Ishikawa (cell line): ENCODE measurements around the gene FOXN4.

Source experiments
- CEBPB ChIP-seq: IDR thresholded peaks from 2 replicates; pipeline ENCODE4 v1.6.1; 2012
- CREB1 ChIP-seq: IDR thresholded peaks from 2 replicates; pipeline ENCODE4 v1.6.1; 2012; ENCODE audit warnings: low read depth
- EGR1 ChIP-seq: IDR thresholded peaks from 2 replicates; pipeline ENCODE4 v1.6.1; 2012
- EP300 ChIP-seq: IDR thresholded peaks from 2 replicates; pipeline ENCODE4 v1.6.1; 2012; ENCODE audit warnings: borderline replicate concordance
- FOXM1 ChIP-seq: IDR thresholded peaks from 2 replicates; pipeline ENCODE4 v1.6.1; 2012; ENCODE audit warnings: low read depth, borderline replicate concordance
- NFIC ChIP-seq: IDR thresholded peaks from 2 replicates; pipeline ENCODE4 v1.6.1; 2012
- RAD21 ChIP-seq: IDR thresholded peaks from 2 replicates; pipeline ENCODE4 v1.6.1; 2012; ENCODE audit warnings: low read depth
- TAF1 ChIP-seq: IDR thresholded peaks from 2 replicates; pipeline ENCODE4 v1.6.1; 2012; ENCODE audit warnings: low read depth, mild to moderate bottlenecking
- TCF12 ChIP-seq: IDR thresholded peaks from 2 replicates; pipeline ENCODE4 v1.6.1; 2012; ENCODE audit warnings: low read depth
- TEAD4 ChIP-seq: IDR thresholded peaks from 2 replicates; pipeline ENCODE4 v1.6.1; 2012
- YY1 ChIP-seq: IDR thresholded peaks from 2 replicates; pipeline ENCODE4 v1.6.1; 2012; ENCODE audit warnings: low read depth
- ZBTB7A ChIP-seq: IDR thresholded peaks from 2 replicates; pipeline ENCODE4 v1.6.1; 2012; ENCODE audit warnings: low read depth
- TF ChIP-seq, protein P1 (sequence below): IDR thresholded peaks from 2 replicates; pipeline ENCODE4 v1.6.1; 2012
- TF ChIP-seq, protein P2 (sequence below): IDR thresholded peaks from 2 replicates; pipeline ENCODE4 v1.6.1; 2012
- TF ChIP-seq, protein P3 (sequence below): IDR thresholded peaks from 2 replicates; pipeline ENCODE4 v1.6.1; 2012; ENCODE audit warnings: low read depth, mild to moderate bottlenecking

Gene FOXN4

DNA sequence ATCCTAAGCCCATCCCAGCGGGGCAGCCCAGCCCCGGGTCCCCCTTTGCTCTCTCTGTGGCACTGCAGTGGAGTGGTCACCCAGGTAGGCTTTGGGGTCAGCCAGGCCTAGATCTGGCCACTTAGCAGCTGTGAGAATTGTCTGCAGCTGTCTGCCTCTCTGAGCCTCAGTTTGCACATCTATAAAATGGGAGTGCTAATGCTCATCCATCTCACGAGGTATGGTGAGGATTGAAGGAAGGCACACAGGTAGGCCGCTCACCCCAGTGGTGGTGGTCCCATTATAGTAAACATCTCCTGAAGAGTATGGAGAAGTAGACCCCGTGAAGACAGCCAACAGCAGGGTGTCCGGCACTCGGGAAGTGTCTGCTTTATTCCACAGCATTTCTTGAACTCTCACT lies 9.2 kb downstream of the FOXN4 start:
- TF ChIP-seq, protein P1, sequence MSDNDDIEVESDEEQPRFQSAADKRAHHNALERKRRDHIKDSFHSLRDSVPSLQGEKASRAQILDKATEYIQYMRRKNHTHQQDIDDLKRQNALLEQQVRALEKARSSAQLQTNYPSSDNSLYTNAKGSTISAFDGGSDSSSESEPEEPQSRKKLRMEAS: no peak
- no peak for TF ChIP-seq EGR1
- no peak for TF ChIP-seq TEAD4
- TF ChIP-seq, protein P2, sequence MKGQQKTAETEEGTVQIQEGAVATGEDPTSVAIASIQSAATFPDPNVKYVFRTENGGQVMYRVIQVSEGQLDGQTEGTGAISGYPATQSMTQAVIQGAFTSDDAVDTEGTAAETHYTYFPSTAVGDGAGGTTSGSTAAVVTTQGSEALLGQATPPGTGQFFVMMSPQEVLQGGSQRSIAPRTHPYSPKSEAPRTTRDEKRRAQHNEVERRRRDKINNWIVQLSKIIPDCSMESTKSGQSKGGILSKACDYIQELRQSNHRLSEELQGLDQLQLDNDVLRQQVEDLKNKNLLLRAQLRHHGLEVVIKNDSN: no peak

DNA sequence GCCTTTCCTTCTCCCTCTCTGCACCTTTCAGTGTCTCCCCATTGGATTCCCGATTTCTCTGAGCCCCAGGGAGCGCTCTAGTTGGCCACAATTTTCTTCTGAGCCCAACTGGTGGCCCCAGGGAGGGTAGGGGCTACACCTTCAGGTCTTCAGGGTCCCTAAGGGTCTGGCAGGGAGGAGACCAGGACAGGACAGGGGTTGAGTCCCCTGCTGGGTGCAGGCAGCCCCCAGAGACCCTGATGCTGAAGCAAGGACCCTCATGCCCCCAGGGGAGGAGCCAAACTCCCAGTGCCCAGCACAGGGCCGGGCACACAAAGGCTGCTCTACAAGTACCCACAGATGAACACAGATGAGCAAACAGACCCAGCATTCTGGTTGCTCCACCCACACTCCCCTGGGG lies 12.7 kb downstream of the FOXN4 start:
- no peak for TF ChIP-seq RAD21
- TF ChIP-seq TCF12: no peak
- TF ChIP-seq, protein P2: no peak

DNA sequence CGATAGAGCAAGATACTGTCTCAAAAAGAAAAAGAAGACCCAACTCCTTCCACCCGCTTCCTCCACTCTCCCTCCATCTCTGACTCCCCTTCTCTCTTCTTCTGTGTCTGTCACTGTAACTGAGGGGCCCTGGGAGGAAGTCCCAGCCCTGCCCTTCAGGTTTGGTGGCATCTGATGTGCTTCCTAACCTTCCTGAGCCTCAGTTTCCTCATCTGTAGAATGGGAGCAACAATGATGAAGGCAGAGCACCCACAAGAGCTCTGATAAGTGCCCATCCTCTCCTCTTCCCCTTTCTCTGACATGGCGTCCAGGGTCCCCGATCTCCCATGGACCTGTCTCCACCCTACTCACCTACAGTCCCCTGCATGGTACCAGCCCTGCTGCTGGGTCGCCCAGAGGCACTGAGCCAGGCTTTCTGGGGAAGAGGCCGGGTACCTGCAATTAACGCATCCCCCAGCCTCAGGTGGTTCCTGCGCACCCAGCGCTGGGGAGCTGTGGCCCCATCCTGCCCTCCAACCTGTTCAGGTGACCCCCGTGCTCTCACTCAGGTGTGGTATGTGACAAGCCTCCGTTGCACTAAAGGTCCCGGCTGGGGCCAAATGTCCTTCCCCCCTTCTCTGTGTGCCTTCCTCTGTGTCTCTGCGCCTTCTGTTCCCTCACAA lies 13.2 kb downstream of the FOXN4 start:
- no peak for TF ChIP-seq CEBPB

DNA sequence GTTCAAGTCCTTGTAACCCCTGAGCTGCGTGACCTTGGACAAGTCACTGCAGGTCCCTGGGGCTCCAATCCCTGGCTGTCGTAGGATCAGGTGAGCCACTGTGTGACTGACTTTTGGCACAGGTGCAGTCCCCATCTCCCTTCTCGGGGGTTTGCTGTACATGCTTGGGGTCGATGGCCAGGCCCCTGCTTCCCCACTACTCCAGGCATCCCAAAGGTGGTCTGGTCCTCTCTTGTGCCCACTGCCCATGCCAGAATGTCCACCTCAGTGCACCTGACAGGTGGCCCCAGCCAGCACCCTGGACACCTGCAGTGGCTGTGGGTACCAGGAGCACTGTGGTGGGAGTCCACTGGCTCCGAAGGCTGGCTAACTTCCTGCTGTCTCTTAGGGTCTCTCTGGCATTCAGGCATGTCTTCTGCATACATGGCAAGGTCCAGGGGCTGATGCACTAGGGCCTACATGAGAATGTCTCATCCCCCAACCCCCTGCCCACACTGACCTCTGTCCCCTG lies 14.7 kb downstream of the FOXN4 start:
- no peak for TF ChIP-seq TAF1
- TF ChIP-seq, protein P2: no peak
- TF ChIP-seq, protein P1: no peak
- TF ChIP-seq CEBPB: no peak
- no peak for TF ChIP-seq ZBTB7A
- no peak for TF ChIP-seq EGR1
- no peak for TF ChIP-seq NFIC
- TF ChIP-seq YY1: no peak
- no peak for TF ChIP-seq TCF12
- TF ChIP-seq, protein P3, sequence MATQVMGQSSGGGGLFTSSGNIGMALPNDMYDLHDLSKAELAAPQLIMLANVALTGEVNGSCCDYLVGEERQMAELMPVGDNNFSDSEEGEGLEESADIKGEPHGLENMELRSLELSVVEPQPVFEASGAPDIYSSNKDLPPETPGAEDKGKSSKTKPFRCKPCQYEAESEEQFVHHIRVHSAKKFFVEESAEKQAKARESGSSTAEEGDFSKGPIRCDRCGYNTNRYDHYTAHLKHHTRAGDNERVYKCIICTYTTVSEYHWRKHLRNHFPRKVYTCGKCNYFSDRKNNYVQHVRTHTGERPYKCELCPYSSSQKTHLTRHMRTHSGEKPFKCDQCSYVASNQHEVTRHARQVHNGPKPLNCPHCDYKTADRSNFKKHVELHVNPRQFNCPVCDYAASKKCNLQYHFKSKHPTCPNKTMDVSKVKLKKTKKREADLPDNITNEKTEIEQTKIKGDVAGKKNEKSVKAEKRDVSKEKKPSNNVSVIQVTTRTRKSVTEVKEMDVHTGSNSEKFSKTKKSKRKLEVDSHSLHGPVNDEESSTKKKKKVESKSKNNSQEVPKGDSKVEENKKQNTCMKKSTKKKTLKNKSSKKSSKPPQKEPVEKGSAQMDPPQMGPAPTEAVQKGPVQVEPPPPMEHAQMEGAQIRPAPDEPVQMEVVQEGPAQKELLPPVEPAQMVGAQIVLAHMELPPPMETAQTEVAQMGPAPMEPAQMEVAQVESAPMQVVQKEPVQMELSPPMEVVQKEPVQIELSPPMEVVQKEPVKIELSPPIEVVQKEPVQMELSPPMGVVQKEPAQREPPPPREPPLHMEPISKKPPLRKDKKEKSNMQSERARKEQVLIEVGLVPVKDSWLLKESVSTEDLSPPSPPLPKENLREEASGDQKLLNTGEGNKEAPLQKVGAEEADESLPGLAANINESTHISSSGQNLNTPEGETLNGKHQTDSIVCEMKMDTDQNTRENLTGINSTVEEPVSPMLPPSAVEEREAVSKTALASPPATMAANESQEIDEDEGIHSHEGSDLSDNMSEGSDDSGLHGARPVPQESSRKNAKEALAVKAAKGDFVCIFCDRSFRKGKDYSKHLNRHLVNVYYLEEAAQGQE: no peak
- TF ChIP-seq FOXM1: no peak
- TF ChIP-seq CREB1: no peak
- no peak for TF ChIP-seq EP300
- no peak for TF ChIP-seq TEAD4
- no peak for TF ChIP-seq RAD21

DNA sequence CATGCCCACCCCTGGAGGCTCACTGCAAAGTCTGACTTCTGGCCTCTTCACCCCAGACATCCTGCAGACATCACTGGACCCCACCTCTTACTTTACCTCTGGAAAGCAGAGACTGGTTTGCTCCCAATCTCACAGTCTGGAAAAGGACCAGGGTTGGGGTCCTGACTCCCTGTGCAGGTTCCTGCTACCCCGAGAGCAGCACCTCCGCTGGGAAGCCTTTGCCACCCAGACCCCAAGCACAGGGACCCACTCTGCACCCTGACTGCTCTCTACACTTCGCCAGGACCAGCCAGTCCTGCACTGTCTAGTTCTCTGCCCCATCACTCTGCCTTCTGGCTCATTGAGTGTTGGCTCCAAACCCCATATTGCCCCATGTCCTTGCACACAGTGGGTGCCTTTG lies 16.0 kb downstream of the FOXN4 start:
- TF ChIP-seq CEBPB: no peak
- TF ChIP-seq YY1: no peak
- no peak for TF ChIP-seq TEAD4
- no peak for TF ChIP-seq TAF1

DNA sequence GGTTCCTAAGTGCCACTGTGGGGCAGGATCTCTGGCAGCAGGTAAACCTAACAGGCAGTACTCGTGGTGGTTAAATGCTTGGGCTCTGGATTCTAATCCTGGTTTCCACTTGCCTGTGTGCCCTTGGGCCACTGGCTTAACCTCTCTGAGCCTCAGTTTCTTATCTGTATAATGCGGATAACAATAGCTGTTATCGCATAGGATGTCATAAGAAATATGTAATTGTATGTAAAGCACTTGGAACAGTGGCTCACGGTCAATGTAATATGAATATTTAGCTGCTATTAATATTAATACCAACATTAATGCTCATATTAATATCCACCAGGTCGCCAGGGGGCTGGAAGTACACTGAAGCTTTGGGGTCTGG lies 16.8 kb downstream of the FOXN4 start:
- TF ChIP-seq, protein P3: no peak
- no peak for TF ChIP-seq NFIC
- TF ChIP-seq FOXM1: no peak
- no peak for TF ChIP-seq RAD21
- TF ChIP-seq EGR1: no peak
- no peak for TF ChIP-seq YY1
- TF ChIP-seq, protein P1: no peak
- no peak for TF ChIP-seq TEAD4
- TF ChIP-seq, protein P2: no peak
- TF ChIP-seq CEBPB: no peak
- no peak for TF ChIP-seq TAF1
- no peak for TF ChIP-seq CREB1
- TF ChIP-seq ZBTB7A: no peak
- no peak for TF ChIP-seq EP300
